ENCODE results near the gene MRPL28.
"Not testable (repeated sequence)": the region's sequence is repeated elsewhere in the genome, so short reads cannot be mapped to it uniquely, and the experiment has no call there.

MRPL28 gene

GRCh38 chr16:337437-337836, 32.9 kb downstream of the MRPL28 start:
- DNase-seq: no peak

DNA sequence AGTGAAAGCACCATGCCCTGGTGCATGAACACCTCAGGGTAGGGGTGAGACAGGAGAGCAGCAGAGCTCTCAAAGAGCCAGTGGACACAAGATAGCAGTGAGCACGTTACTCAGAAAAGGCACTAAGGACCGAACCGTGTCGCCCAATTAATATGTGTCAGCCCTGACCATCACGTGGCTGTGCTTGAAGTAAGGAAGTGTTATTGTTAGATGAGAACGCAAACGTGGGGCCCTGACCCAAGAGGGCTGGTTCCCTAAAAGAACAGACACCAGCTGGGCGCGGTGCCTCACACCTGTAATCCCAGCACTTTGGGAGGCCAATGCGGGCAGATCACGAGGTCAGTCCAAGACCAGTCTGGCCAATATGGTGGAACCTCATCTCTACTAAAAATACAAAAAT, 34.1 kb downstream of the MRPL28 start:
- no peak for DNase-seq

DNA sequence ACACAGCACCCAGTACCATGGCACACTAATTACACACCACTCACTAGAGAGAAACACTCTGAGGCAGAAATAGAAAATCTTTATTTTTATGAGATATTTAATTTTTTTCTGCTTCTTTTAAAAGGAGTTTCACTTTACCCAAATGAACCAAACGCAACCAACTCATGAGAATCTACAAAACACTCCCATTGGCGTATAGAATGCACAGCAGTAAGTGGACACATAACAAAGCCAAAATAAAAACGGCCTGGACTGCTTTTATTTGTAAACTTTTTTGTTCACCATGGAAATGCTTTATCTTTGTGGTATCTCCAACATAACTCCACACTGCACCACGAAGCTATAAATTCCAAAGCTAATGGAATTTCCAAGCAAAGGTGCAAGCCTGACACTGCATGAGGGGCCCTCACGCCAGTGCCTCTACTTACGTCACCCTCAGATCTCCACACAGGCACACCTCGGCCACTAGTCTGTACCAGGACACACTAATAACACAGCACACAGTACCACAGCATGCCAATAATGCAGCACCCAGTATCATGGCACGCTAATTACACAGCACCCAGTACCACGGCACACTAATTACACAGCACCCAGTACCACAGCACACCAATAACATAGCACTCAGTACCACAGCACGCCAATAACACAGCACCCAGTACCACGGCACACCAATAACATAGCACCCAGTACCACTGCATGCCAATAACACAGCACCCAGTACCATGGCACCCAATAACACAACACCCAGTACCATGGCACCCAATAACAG, 35.3 kb downstream of the MRPL28 start:
- not testable (repeated sequence) for DNase-seq

GRCh38 chr16:334164-334832, 36.0 kb downstream of the MRPL28 start:
- not testable (repeated sequence) for DNase-seq

DNA sequence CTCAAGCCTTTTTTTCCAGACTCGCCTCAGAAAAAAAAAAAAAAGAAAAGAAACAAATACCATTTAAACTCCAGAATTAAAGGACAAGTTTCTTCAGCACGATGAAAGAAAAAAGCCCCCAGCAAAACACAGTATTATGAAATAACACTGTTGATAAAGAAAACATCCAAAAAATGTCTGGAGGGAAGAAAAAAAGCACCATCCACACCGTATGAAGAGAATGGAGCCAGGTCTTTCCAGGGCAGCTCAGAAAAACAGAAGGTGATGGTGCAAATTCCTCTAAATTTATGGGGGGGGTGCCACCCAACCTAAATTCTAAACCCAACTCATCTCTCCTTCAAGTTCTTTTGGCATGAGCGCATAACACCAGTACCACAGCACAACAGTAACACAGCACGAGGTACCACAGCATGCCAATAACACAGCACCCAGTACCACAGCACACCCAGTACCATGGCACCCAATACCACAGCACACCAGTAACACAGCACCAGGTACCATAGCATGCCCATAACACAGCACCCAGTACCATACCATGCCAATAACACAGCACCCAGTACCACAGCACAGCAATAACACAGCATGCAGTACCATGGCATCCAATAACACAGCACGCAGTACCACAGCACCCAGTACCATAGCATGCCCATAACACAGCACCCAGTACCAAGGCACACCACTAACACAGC, 36.8 kb downstream of the MRPL28 start:
- no peak for DNase-seq

DNA sequence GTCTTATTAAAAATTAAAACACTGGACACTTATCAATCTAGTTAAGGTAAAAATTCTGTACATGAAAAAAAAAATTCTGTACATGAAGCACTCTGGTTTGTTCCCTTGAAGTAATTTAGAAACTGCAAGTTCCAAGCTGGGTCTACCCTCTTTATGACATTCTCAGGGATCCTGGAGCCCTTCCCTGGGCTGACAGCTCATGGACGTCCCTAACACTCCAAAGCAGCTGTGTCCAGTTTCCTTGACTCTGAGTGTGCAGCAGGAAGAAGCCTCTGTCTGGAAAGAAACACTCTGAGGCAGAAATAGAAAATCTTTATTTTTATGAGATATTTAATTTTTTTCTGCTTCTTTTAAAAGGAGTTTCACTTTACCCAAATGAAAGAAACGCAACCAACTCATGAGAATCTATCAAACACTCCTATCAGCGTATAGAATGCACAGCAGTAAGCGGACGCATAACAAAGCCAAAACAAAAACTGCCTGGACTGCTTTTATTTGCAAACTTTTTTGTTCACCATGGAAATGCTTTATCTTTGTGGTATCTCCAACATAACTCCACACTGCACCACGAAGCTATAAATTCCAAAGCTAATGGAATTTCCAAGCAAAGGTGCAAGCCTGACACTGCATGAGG, 39.0 kb downstream of the MRPL28 start:
- not testable (repeated sequence) for DNase-seq

DNA sequence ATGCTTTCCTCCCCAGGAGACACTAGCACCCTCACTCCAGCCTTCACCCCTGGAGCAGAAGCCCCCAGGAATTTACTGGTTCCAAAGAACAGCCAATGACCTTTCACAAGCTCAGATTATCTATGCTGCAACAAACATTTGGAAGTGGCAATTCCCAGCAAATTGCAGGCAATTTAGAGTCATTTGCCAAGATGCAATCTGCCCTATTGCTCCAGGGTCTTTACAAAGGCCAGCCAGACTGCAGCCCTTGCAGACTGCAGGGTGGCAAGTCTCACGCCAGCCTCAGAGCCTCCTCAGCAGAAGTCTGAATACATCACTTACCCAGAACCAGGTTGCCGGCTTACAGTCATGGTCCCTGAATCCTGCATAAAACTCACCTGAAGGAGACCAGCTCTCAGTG, 39.6 kb downstream of the MRPL28 start:
- DNase-seq: no peak

- DNase-seq: no peak
Measured at GRCh38 chr16:325375-326145, 44.8 kb downstream of the MRPL28 start.

DNA sequence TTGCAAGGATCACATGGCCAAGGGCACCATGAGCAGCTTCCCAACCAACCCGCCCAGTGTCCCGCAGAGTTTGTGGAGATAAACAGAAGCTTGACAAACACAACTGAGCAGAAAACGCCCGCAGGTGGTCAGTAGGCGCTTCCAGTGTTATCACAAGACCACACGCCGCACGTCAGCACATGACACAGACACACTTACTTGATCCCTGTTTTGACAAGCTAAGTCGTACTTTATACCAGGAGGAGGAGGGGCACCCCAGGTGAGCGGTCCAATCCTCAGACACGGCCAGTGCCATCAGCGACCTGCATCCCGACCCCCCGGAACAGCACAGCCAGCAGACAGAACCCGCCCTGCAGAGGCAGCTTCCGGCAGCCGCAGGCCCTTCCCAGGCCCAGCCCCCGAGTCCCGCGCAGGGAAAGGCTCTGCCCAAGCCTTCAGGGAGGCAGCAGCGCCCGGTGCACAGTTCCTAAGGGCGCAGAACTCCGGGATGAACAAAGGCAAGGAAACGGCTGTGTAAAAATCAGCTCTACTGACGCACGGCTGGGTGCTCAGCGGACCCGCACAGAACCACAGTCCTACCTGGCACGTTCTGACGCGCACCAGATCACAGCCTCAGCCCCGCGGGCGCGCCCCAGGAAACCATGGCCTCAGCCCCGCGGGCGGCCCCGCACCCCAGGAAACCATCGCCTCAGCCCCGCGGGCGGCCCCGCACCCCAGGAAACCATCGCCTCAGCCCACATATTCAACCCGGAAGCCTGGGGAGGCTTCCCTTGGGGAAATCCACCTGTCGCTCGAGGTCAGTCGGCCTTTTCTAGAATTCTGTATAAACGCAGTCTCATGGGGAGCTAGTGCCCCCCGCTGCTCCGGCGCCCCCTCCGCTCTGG, 45.6 kb downstream of the MRPL28 start:
- DNase-seq: peak; percentile 46

DNA sequence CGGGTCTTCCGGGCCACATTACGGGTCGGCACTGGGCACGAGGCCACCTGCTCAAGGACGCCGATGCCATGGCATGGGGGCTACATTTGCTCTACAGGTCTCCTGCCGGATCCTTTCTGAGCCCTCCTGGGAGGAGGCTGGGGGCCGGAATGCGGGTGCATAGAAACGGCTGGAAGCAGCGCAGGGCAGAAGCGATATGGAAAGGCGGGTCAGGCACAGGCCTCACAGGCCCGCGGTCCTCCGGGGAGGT, 46.2 kb downstream of the MRPL28 start:
- DNase-seq: no peak

DNA sequence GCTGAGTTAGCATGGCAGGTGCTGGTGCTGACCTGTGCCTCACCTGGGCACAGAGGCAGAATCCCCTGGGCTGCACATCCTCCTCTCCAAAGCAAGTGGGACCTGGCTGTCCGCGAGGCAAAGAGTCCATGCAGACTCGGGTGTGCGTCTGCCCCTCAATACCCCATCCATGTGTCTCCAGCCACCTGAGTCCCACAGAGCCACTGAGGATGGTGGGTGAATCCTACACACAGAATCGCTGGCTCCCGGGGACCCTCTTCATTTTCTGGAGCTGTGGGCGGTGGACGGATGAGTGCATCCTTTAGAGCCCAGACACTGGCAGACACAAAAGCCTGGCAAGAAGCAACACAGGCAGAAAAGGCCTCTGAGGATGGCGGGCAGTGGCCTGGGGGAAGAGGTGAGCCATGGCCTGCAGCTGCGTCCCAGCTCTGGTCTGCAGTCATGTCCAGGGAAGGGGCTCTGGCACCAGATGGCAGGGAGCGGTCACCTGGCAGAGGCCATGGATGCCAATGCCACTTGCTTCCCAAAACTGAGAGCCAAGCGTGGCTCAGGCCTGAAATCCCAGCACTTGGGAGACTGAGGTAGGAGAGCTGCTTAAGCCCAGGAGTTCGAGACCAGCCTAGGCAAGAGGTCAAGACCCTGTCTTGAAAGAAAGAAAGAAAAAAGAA, 47.7 kb downstream of the MRPL28 start:
- no peak for DNase-seq

DNA sequence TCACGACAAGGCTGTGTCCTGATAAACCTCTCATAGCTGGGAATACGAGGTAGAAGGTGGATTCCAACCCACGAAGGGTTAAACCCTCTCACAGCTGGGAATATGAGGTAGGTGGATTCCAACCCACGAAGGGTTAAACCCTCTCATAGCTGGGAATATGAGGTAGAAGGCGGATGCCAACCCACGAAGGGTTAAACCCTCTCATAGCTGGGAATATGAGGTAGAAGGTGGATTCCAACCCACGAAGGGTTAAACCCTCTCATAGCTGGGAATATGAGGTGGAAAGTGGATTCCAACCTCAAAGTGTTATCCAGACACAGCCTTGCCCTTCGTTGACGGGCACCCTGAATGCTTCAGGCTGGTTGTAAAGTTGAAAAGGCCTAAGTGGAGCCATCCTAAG, 48.8 kb downstream of the MRPL28 start:
- no peak for DNase-seq

GRCh38 chr16:320206-320605, 50.1 kb downstream of the MRPL28 start:
- DNase-seq: no peak

DNA sequence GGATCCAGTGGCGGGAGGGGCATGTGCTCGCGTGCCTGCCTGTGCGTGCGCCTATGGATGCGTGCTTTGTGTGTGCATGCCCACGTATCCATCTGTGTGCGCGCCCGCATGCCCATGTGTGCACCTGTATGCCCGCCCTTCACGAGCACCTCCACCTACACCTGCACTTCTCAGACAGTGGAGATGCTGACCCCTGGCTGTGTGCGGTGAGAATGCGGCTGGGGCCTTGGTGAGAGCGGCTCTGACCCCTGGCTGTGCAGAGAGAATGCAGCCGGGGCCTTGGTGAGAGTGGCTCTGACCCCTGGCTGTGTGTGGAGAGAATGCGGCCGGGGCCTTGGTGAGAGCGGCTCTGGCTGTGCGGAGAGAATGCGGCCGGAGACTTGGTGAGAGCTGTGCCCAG, 51.7 kb downstream of the MRPL28 start:
- DNase-seq: no peak

DNA sequence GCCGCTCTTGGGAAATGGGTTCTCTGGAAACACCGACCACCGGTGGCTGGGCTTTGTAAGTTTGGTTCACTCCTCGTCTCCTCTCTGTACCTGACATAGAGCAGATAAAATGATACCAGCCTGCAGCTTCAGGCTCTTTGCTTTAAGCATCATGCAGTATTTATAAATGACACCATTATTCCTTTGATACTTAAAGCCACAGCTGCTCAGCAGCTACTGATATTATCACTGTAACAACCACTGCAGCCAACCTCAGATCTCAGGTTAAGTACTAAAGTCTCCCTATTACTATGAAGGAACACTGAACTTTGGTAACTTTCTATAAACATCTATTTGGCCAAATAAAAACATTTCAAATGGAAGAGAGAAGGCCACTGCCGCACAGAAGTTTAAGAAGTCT, 52.8 kb downstream of the MRPL28 start:
- DNase-seq: no peak

Measured in activated CD4-positive, alpha-beta T cell treated with anti-CD3 and anti-CD28 coated beads, Interleukin-2, amount 50 U/mL, for 16 hours (primary cell).